ENCODE results near the gene MYO5C.

GRCh38 chr15:52343831-52344230, 48.2 kb upstream of the MYO5C start:
- no peak for TF ChIP-seq CTCF (conservative IDR thresholded peaks at IDR 0.05; ENCODE audit: low read depth, low read length)
- TF ChIP-seq EZH2 (IDR thresholded peaks at IDR 0.05; ENCODE audit: borderline replicate concordance, low read depth, low read length, poor library complexity, severe bottlenecking) = no peak

Measured in A673 (cell line).